ENCODE measurements around the gene KCNQ2.
"Not testable (repeated sequence)": the region's sequence is repeated elsewhere in the genome, so short reads cannot be mapped to it uniquely, and the experiment has no call there.

Gene KCNQ2

GRCh38 chr20:63518351-63518861 is 46.0 kb upstream of the KCNQ2 start:
- TF ChIP-seq EZH2 (IDR thresholded peaks at IDR 0.05; ENCODE audit: borderline replicate concordance, low read depth, low read length, severe bottlenecking) (no peak), CTCF (IDR thresholded peaks at IDR 0.05; ENCODE audit: borderline replicate concordance, extremely low read depth, low read length, poor library complexity, severe bottlenecking) (no peak)
- DNase-seq (no peak), ATAC-seq (ENCODE audit: insufficient read depth, low read depth) (no peak)
- no peak overlapping the region for H3K4me2 ChIP-seq (ENCODE audit: insufficient read depth, low read length)
- H4K20me1 ChIP-seq (ENCODE audit: insufficient read depth, low read length): peaks cover 21% of the 10 kb centered on the region
- peaks cover 5% of the 10 kb centered on the region for H3K9me3 ChIP-seq (ENCODE audit: insufficient read depth, low read length, severe bottlenecking)
- H3K36me3 ChIP-seq (ENCODE audit: insufficient read depth, low read length): peaks cover 22% of the 10 kb centered on the region
- H3K27ac ChIP-seq (ENCODE audit: low read length): no peak overlapping the region
- no peak overlapping the region for H3K4me3 ChIP-seq (ENCODE audit: low read depth in 1 of 2, low read length in 2 of 2)
- peaks cover 11% of the 10 kb centered on the region for H3K79me2 ChIP-seq (ENCODE audit: insufficient read depth, low read length)
- H2AFZ ChIP-seq (ENCODE audit: low read depth, low read length): no peak overlapping the region
- H3K27me3 ChIP-seq (ENCODE audit: insufficient read depth, low read length, poor library complexity): peaks cover 5% of the 10 kb centered on the region
- peaks cover 27% of the 10 kb centered on the region for H3K4me1 ChIP-seq (ENCODE audit: insufficient read depth, low read length)
- H3K9ac ChIP-seq (ENCODE audit: low read depth, low read length): no peak overlapping the region

GRCh38 chr20:63517376-63518309 is 45.2 kb upstream of the KCNQ2 start:
- Histone ChIP-seq H3K27ac (ENCODE audit: low read length) (no peak overlapping the region), H3K27me3 (ENCODE audit: insufficient read depth, low read length, poor library complexity) (peaks cover 5% of the 10 kb centered on the region), H3K36me3 (ENCODE audit: insufficient read depth, low read length) (peaks cover 14% of the 10 kb centered on the region), H3K4me1 (ENCODE audit: insufficient read depth, low read length) (peaks cover 27% of the 10 kb centered on the region), H3K4me2 (ENCODE audit: insufficient read depth, low read length) (no peak overlapping the region), H4K20me1 (ENCODE audit: insufficient read depth, low read length) (peaks cover 14% of the 10 kb centered on the region), H3K79me2 (ENCODE audit: insufficient read depth, low read length) (peaks cover 11% of the 10 kb centered on the region), H2AFZ (ENCODE audit: low read depth, low read length) (no peak overlapping the region), H3K4me3 (ENCODE audit: low read depth in 1 of 2, low read length in 2 of 2) (no peak overlapping the region), H3K9ac (ENCODE audit: low read depth, low read length) (no peak overlapping the region), H3K9me3 (ENCODE audit: insufficient read depth, low read length, severe bottlenecking) (no peaks in the 10 kb centered on the region)
- no peak for TF ChIP-seq CTCF (IDR thresholded peaks at IDR 0.05; ENCODE audit: borderline replicate concordance, extremely low read depth, low read length, poor library complexity, severe bottlenecking)
- TF ChIP-seq EZH2 (IDR thresholded peaks at IDR 0.05; ENCODE audit: borderline replicate concordance, low read depth, low read length, severe bottlenecking): no peak
- no peak for ATAC-seq (ENCODE audit: insufficient read depth, low read depth)
- no peak for DNase-seq

- not testable (repeated sequence) for H3K27ac ChIP-seq (ENCODE audit: low read length); H3K9me3 ChIP-seq (ENCODE audit: insufficient read depth, low read length, severe bottlenecking); H3K4me3 ChIP-seq (ENCODE audit: low read depth in 1 of 2, low read length in 2 of 2); ATAC-seq (ENCODE audit: insufficient read depth, low read depth); H3K4me2 ChIP-seq (ENCODE audit: insufficient read depth, low read length); H3K36me3 ChIP-seq (ENCODE audit: insufficient read depth, low read length); H3K27me3 ChIP-seq (ENCODE audit: insufficient read depth, low read length, poor library complexity); H3K9ac ChIP-seq (ENCODE audit: low read depth, low read length); H3K4me1 ChIP-seq (ENCODE audit: insufficient read depth, low read length); H2AFZ ChIP-seq (ENCODE audit: low read depth, low read length); H3K79me2 ChIP-seq (ENCODE audit: insufficient read depth, low read length); DNase-seq; H4K20me1 ChIP-seq (ENCODE audit: insufficient read depth, low read length)
Measured at GRCh38 chr20:63514520-63514919, 42.1 kb upstream of the KCNQ2 start.

GRCh38 chr20:63513207-63513606 is 40.8 kb upstream of the KCNQ2 start:
- Histone ChIP-seq H3K4me2 (ENCODE audit: insufficient read depth, low read length) (no peak overlapping the region), H2AFZ (ENCODE audit: low read depth, low read length) (no peak overlapping the region), H3K27me3 (ENCODE audit: insufficient read depth, low read length, poor library complexity) (peaks cover 5% of the 10 kb centered on the region), H3K9ac (ENCODE audit: low read depth, low read length) (no peak overlapping the region), H3K9me3 (ENCODE audit: insufficient read depth, low read length, severe bottlenecking) (no peaks in the 10 kb centered on the region), H4K20me1 (ENCODE audit: insufficient read depth, low read length) (no peaks in the 10 kb centered on the region; the same call in 1 of the 2 replicates), H3K4me3 (ENCODE audit: low read depth in 1 of 2, low read length in 2 of 2) (no peak overlapping the region), H3K27ac (ENCODE audit: low read length) (no peak overlapping the region), H3K79me2 (ENCODE audit: insufficient read depth, low read length) (no peaks in the 10 kb centered on the region), H3K4me1 (ENCODE audit: insufficient read depth, low read length) (no peaks in the 10 kb centered on the region), H3K36me3 (ENCODE audit: insufficient read depth, low read length) (no peaks in the 10 kb centered on the region)
- ATAC-seq (ENCODE audit: insufficient read depth, low read depth): no peak
- TF ChIP-seq EZH2 (IDR thresholded peaks at IDR 0.05; ENCODE audit: borderline replicate concordance, low read depth, low read length, severe bottlenecking): no peak
- no peak for TF ChIP-seq CTCF (IDR thresholded peaks at IDR 0.05; ENCODE audit: borderline replicate concordance, extremely low read depth, low read length, poor library complexity, severe bottlenecking)
- DNase-seq: no peak

All from DND-41 (cell line).